ENCODE results near the gene SCLY. TPM values are rescaled to one million over a fixed set of nuclear protein-coding genes. Genes with fewer than 3 reads are reported as not detected.
"Not testable (repeated sequence)": the region's sequence is repeated elsewhere in the genome, so short reads cannot be mapped to it uniquely, and the experiment has no call there.

The SCLY gene
- total RNA-seq, 1 donor from 2014 or later = 8.8 TPM

- intact Hi-C loops (cut with DNase I) = no loop called here
- DNase-seq (ENCODE audit: low spot score) = no peak
Measured at GRCh38 chr2:238038203-238038602, 22.6 kb upstream of the SCLY start.

- intact Hi-C loops (cut with DNase I) = no loop called here
- no peak for DNase-seq (ENCODE audit: low spot score)
Measured at GRCh38 chr2:238039151-238039550, 21.6 kb upstream of the SCLY start.

- DNase-seq (ENCODE audit: low spot score) = no peak
- intact Hi-C loops (cut with DNase I) = no loop called here
Measured at GRCh38 chr2:238039985-238040384, 20.8 kb upstream of the SCLY start.

GRCh38 chr2:238040918-238041317 lies 19.9 kb upstream of the SCLY start:
- no peak for DNase-seq (ENCODE audit: low spot score)
- intact Hi-C loops (cut with DNase I) = no loop called here

GRCh38 chr2:238042090-238042489 lies 18.7 kb upstream of the SCLY start:
- intact Hi-C loops (cut with DNase I) = no loop called here
- no peak for DNase-seq (ENCODE audit: low spot score)

- intact Hi-C loops (cut with DNase I) = no loop called here
- no peak for DNase-seq (ENCODE audit: low spot score)
Measured at GRCh38 chr2:238042849-238043584, 17.8 kb upstream of the SCLY start.

GRCh38 chr2:238043851-238044250 lies 16.9 kb upstream of the SCLY start:
- intact Hi-C loops (cut with DNase I) = no loop called here
- DNase-seq (ENCODE audit: low spot score) = no peak

- no peak for DNase-seq (ENCODE audit: low spot score)
- intact Hi-C loops (cut with DNase I) = no loop called here
Measured at GRCh38 chr2:238045575-238045974, 15.2 kb upstream of the SCLY start.

GRCh38 chr2:238046725-238047270 lies 14.0 kb upstream of the SCLY start:
- intact Hi-C loops (cut with DNase I) = no loop called here
- no peak for DNase-seq (ENCODE audit: low spot score)

GRCh38 chr2:238053191-238053776 lies 7.5 kb upstream of the SCLY start:
- DNase-seq (ENCODE audit: low spot score) = no peak
- intact Hi-C loops (cut with DNase I) = no loop called here

GRCh38 chr2:238055841-238056240 lies 5.0 kb upstream of the SCLY start:
- intact Hi-C loops (cut with DNase I) = no loop called here
- no peak for DNase-seq (ENCODE audit: low spot score)

GRCh38 chr2:238057696-238058575 lies 2.9 kb upstream of the SCLY start:
- intact Hi-C loops (cut with DNase I); DNase-seq (ENCODE audit: low spot score): not testable (repeated sequence)

GRCh38 chr2:238059505-238059904 lies 1.3 kb upstream of the SCLY start:
- intact Hi-C loops (cut with DNase I) = no loop called here
- no peak for DNase-seq (ENCODE audit: low spot score)

GRCh38 chr2:238060096-238060541 lies 682 bp upstream of the SCLY start:
- intact Hi-C loops (cut with DNase I) = loop anchor here (2.0 to 10.0 kb wide), 6 partner anchors 77 to 201 kb away; partner anchors contain the start of genes HES6, ILKAP, KLHL30 and RAMP1
- no peak for DNase-seq (ENCODE audit: low spot score)

- intact Hi-C loops (cut with DNase I) = loop anchor here (2.0 to 10.0 kb wide), 6 partner anchors 76 to 203 kb away; partner anchors contain the start of genes HES6, ILKAP, KLHL30 and RAMP1
- no peak for DNase-seq (ENCODE audit: low spot score)
Measured at GRCh38 chr2:238061315-238062202, 758 bp downstream of the SCLY start.

GRCh38 chr2:238063414-238064189 lies 2.8 kb downstream of the SCLY start:
- DNase-seq (ENCODE audit: low spot score) = no peak
- intact Hi-C loops (cut with DNase I) = loop anchor here (5.0 to 10.0 kb wide), 2 partner anchors 74 to 181 kb away; partner anchors contain the start of genes HES6 and KLHL30

- no peak for DNase-seq (ENCODE audit: low spot score)
- intact Hi-C loops (cut with DNase I) = loop anchor here (5.0 to 10.0 kb wide), 2 partner anchors 73 to 180 kb away; partner anchors contain the start of genes HES6 and KLHL30
Measured at GRCh38 chr2:238064376-238064775, 3.6 kb downstream of the SCLY start.
